A673 (cell line): ENCODE results near the gene NLN.

Experiments used
- CTCF ChIP-seq: fragments of 300-800, 200-600 bp; sonication (generic); conservative IDR thresholded peaks from 2 replicates; pipeline ENCODE4 v1.5.1; 2017; ENCODE audit warnings: low read depth, mild to moderate bottlenecking, antibody characterized with exemption, low read length, moderate library complexity, mixed read lengths
- EZH2 ChIP-seq: fragments of 200-600 bp; sonication (generic); IDR thresholded peaks from 2 replicates; pipeline ENCODE4 v1.6.1; 2017; ENCODE audit warnings: borderline replicate concordance, low read depth, mild to moderate bottlenecking, mixed read lengths, antibody characterized with exemption, low read length; ENCODE audit not compliant: poor library complexity, severe bottlenecking

DNA sequence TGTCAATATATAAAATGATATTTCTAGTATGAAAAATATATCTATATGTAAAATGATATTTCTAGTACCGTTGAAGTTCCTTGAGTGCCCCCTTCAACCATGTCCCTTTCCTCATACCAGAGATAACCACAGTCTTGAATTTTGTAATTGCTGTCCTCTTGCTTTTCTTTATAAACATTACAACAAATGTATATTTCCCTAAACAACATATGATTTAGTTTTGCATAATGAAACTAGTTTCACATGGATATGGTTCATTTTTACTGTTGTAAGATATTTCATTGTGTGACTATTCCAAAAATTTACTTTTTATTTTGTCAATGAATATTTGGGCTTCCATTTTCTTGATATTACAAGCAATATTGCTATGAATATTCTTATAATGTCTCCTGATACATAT lies 14.0 kb downstream of the NLN start:
- no peak for TF ChIP-seq CTCF
- no peak for TF ChIP-seq EZH2
